ENCODE data around the gene WDSUB1. TPM values are rescaled to one million over a fixed set of nuclear protein-coding genes. Genes with fewer than 3 reads are reported as not detected.

The WDSUB1 gene
- total RNA-seq, 1 donor: 9.1 TPM

DNA sequence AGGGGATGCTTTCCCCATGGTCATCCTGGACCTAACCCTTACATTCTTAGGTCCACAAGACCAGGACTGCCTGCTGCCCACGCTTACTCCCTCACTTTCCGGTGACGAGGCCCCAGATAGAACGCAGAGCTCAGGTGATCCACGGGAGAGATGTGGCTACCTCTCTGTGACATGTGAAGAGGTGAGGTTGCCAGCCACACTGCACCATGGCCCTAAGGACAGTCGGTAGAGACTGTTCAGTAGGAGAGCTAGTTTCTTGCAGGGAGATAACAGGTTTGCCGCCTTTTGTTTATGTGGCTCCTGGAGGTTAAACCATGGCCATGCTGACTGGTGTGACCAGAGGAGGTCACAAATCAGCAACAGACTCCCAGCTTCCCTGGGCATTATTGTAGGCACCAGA lies 71.4 kb downstream of the WDSUB1 start:
- no peak for DNase-seq (ENCODE audit: low read depth)
- no peak overlapping the region for H3K4me3 ChIP-seq (ENCODE audit: low read depth, low read length)
- no peak for TF ChIP-seq CTCF (IDR thresholded peaks at IDR 0.05; ENCODE audit: insufficient read depth, low read length)

DNA sequence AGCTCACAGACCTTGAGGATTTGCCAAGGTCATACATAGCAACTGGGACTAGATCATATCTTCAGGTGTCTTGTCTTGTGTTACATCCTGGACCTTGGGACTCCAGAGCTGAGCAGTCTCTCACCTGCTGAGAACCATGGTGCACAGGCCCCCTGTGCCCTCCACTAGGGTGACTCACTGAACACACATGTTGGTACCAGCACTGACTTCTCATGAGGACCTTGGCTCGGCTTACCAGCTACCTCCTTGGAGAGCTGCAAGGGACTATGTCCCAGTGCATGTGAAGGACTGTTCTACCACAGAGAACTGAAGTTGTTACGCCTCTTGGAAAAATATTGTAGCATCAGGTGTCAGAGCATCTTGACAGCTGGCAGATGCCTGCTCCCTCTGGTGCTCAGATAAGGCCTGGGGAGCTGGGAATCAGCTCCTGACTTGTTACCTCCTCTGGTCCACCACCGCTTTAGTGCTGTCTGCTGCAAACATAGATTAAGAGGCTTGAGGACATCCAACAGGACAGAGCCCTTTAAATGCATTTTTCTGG lies 72.1 kb downstream of the WDSUB1 start:
- no peak for DNase-seq (ENCODE audit: low read depth)
- H3K4me3 ChIP-seq (ENCODE audit: low read depth, low read length): no peak overlapping the region
- no peak for TF ChIP-seq CTCF (IDR thresholded peaks at IDR 0.05; ENCODE audit: insufficient read depth, low read length)

DNA sequence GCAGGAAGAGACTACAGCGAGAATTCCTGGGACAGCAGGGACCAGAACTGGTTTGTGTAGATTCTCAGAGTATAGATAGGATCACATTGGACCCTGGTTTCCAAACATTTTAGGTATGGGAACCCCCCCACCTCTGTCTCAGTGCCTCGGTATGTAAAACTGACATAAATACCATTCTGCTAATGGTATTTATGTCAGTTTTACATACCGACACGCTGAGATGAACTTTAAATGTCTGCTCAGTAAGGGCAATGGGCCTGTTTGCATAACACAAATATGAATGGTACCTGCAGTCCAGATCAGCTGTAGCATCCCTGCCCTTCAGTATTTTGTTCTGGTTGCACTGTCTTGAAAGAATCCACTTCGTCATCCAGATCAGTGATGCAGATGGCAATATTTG lies 73.2 kb downstream of the WDSUB1 start:
- H3K4me3 ChIP-seq (ENCODE audit: low read depth, low read length): no peak overlapping the region
- TF ChIP-seq CTCF (IDR thresholded peaks at IDR 0.05; ENCODE audit: insufficient read depth, low read length): no peak
- no peak for DNase-seq (ENCODE audit: low read depth)

DNA sequence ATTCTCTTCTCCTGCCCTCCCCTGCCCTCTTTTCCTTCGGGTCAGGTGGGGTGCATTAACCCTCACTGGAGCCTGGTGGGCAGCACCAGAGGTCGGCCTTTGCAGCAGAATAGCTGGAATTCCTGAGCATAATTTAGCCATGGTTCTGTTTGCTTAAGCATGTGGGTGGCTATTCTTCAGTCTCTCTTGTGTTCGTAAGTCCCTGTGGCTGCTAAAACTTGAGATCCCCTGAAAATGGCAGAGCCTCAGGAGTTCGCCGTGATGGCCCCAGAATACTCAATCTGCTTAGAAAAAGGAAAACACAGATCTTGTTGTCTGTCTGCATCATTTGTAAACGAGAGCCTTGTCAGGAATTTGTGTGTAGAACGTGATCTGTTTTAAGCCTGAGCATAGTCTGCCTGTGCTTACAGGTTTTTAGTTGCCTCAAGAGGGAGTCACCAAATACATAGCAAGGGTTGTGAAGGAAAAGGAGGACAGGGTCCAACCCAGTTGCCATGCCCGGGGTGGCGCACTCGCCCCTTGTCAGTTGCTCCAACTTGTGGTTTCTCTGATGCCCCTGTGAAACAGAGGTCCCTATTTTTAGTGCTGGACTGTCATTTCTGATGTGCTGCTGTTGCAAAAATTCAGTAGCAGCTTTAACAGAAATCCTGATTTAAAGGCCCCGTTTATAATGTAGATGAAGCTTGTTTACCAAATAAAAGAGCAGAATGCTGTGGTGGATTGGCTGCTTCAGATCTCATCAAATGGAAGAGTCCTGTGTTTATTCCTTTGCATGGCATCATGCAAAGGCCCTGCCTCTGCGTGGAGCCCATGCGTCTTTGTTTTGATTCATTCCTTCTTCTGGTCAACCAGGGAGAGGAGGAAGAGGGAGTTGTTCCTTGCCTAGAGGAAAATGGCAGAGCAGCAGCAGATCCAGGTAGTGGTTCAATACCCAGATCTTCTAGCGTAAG lies 74.8 kb downstream of the WDSUB1 start:
- DNase-seq (ENCODE audit: low read depth): no peak
- TF ChIP-seq CTCF (IDR thresholded peaks at IDR 0.05; ENCODE audit: insufficient read depth, low read length): no peak
- no peak overlapping the region for H3K4me3 ChIP-seq (ENCODE audit: low read depth, low read length)

GRCh38 chr2:159209341-159210306 lies 76.9 kb downstream of the WDSUB1 start:
- no peak for DNase-seq (ENCODE audit: low read depth)

More at GRCh38 chr2:159209341-159210306, 76.9 kb downstream of the WDSUB1 start:
- no peak overlapping the region for H3K4me3 ChIP-seq (ENCODE audit: low read depth, low read length)
- no peak for TF ChIP-seq CTCF (IDR thresholded peaks at IDR 0.05; ENCODE audit: insufficient read depth, low read length)

Measured in fibroblast of the aortic adventitia (primary cell).